Stromal cell of bone marrow (primary cell): Measurements from ENCODE around the gene GFM1.

Experiments
- DNase-seq: peaks from one replicate; pipeline ENCODE4 v3.0.0-alpha.2; 2012; ENCODE audit warnings: low read depth

GFM1 gene

GRCh38 chr3:158644345-158644908, at the start of gene GFM1:
TSS of gene GFM1 (plus strand) at chr3:158644527. CDS start at chr3:158644635, 108 bp downstream.
- peak; percentile 94 for DNase-seq

GRCh38 chr3:158600787-158601186, 43.5 kb upstream of the GFM1 start:
- DNase-seq, result no peak

GRCh38 chr3:158602227-158602626, 42.1 kb upstream of the GFM1 start:
- DNase-seq, result no peak

- no peak for DNase-seq
Measured at GRCh38 chr3:158617982-158618875, 26.1 kb upstream of the GFM1 start.

GRCh38 chr3:158625881-158626280, 18.4 kb upstream of the GFM1 start:
- DNase-seq, result no peak

GRCh38 chr3:158631981-158632380, 12.3 kb upstream of the GFM1 start:
- DNase-seq, result no peak

- no peak for DNase-seq
Measured at GRCh38 chr3:158640646-158641045, 3.7 kb upstream of the GFM1 start.

- DNase-seq, result no peak
Measured at GRCh38 chr3:158642005-158642404, 2.3 kb upstream of the GFM1 start.

- DNase-seq, result no peak
Measured at GRCh38 chr3:158642474-158643210, 1.7 kb upstream of the GFM1 start.

- no peak for DNase-seq
Measured at GRCh38 chr3:158649791-158650190, 5.5 kb downstream of the GFM1 start.

GRCh38 chr3:158651192-158651591, 6.9 kb downstream of the GFM1 start:
- no peak for DNase-seq

GRCh38 chr3:158652463-158652862, 8.1 kb downstream of the GFM1 start:
- no peak for DNase-seq

GRCh38 chr3:158658889-158659288, 14.6 kb downstream of the GFM1 start:
- DNase-seq, result no peak

- peak; percentile 68 for DNase-seq
Measured at GRCh38 chr3:158659454-158660237, 15.3 kb downstream of the GFM1 start.

GRCh38 chr3:158660711-158661110, 16.4 kb downstream of the GFM1 start:
- DNase-seq, result no peak

- DNase-seq, result no peak
Measured at GRCh38 chr3:158663246-158663645, 18.9 kb downstream of the GFM1 start.

- no peak for DNase-seq
Measured at GRCh38 chr3:158663832-158664231, 19.5 kb downstream of the GFM1 start.

- DNase-seq, result no peak
Measured at GRCh38 chr3:158666416-158666815, 22.1 kb downstream of the GFM1 start.

GRCh38 chr3:158668506-158668905, 24.2 kb downstream of the GFM1 start:
- peak; percentile 73 for DNase-seq

- DNase-seq, result no peak
Measured at GRCh38 chr3:158671821-158672214, 27.5 kb downstream of the GFM1 start.

GRCh38 chr3:158672215-158673176, 28.2 kb downstream of the GFM1 start, which contains the start of gene LXN:
TSS of gene LXN (minus strand) at chr3:158672648. CDS start at chr3:158672478, 170 bp downstream.
- DNase-seq, result peak; percentile 77
